ENCODE measurements around the gene SOWAHA. TPM values are rescaled to one million over a fixed set of nuclear protein-coding genes. Genes with fewer than 3 reads are reported as not detected.
A peak's percentile ranks its signal among the peaks of the same experiment; 100 is the strongest.

The SOWAHA gene
- total and polyA plus RNA-seq, 2 of the 4 experiments (the other 2 are of a cell fraction) = 0.03 TPM; not detected in 1

DNA sequence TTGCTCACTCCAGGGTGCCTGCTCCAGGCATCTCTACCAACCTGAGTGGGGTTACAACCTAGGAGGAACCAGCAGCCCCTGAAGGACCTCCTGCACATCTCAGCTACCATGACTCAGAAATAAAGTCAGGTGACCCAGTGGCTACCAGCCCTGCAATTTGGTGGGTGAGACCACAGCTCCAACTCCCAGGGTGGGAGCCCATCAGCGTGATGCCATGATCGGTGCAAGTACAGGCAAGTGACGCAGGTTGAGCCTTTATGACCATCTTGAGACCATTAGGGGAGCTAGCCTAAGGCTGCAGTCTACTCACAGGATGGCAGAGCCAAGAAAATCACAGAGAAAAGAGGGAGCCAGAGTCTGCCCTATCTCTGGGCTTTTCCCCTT lies 44.6 kb upstream of the SOWAHA start:
- Histone ChIP-seq H2AFZ (replicated peaks; ENCODE audit: low read length, poor library complexity) (no peak overlapping the region), H3K36me3 (ENCODE audit: control insufficient read depth, insufficient read depth, low read length) (peaks cover 17% of the 10 kb centered on the region), H4K8ac (ENCODE audit: low read depth in 2 of 2, low read length in 2 of 2) (peak overlapping the region in 1 of 2 experiments; percentile 23; a peak in 2 of 4 replicates), H3K79me1 (ENCODE audit: low read depth in 1 of 2, low read length in 2 of 2) (peaks cover 33 to 83% of the 10 kb centered on the region in 2 experiments), H3K14ac (replicated peaks; ENCODE audit: low read depth, low read length) (peak overlapping the region; percentile 91; the same call in 1 of the 2 replicates), H2BK15ac (ENCODE audit: low read depth, low read length) (0 out of 3 replicates have a peak overlapping the region, but pooled peaks have one; percentile 15), H3K4ac (ENCODE audit: low read depth, low read length) (peak overlapping the region; percentile 61; the same call in 1 of the 2 replicates), H4K20me1 (ENCODE audit: insufficient read depth, low read length) (peaks cover 54% of the 10 kb centered on the region), H3K27ac (ENCODE audit: insufficient read depth, low read length) (peak overlapping the region; percentile 78; the same call in 1 of the 2 replicates), H2AK9ac (replicated peaks; ENCODE audit: low read depth, low read length, poor library complexity) (peak overlapping the region; percentile 32), H3K27me3 (ENCODE audit: control insufficient read depth, insufficient read depth, low read length) (no peaks in the 10 kb centered on the region), H3K9me1 (ENCODE audit: insufficient read depth, low read length) (peaks cover 52% of the 10 kb centered on the region), H3K56ac (ENCODE audit: extremely low read depth, insufficient read depth, low read length) (no peak overlapping the region), H2BK5ac (ENCODE audit: low read depth, low read length, poor library complexity, severe bottlenecking) (no peak overlapping the region), H3K4me2 (ENCODE audit: low read depth, low read length) (no peak overlapping the region), H3K23ac (ENCODE audit: low read depth, low read length) (0 out of 2 replicates have a peak overlapping the region, but pooled peaks have one; percentile 13), H2AK5ac (ENCODE audit: low read depth, low read length) (peak overlapping the region; percentile 85), H4K5ac (ENCODE audit: low read depth, low read length) (no peak overlapping the region), H2BK20ac (ENCODE audit: low read depth, low read length) (peak overlapping the region; percentile 24; the same call in 1 of the 2 replicates), H3K9me3 (ENCODE audit: control insufficient read depth, insufficient read depth, low read length) (no peaks in the 10 kb centered on the region), H4K91ac (ENCODE audit: insufficient read depth, low read depth, low read length) (peak overlapping the region; percentile 19; the same call in 1 of the 2 replicates), H3K4me3 (ENCODE audit: insufficient read depth, low read depth, low read length) (no peak overlapping the region), H3K4me1 (ENCODE audit: control insufficient read depth, insufficient read depth, low read length) (peaks cover 25% of the 10 kb centered on the region), H2BK120ac (ENCODE audit: low read depth, low read length) (no peak overlapping the region), H3K18ac (ENCODE audit: low read depth, low read length) (no peak overlapping the region), H3K9ac (ENCODE audit: low read depth, low read length) (no peak overlapping the region)
- ATAC-seq (ENCODE audit: low read depth) (no peak), DNase-seq (no peak)
- no TSS peak for BruUV-seq (replicated peaks)
- 100% methylated on average over 1 of the region's 3 CpGs; no CpG with 5 or more reads in 1 of the 2 experiments for WGBS, 2 experiments (ENCODE audit: extremely low coverage in 2 of 2, insufficient read length in 1 of 2)
- in situ Hi-C loops (cut with MboI; ENCODE audit: low sequenced_read_pairs) (no loop called here), dilution Hi-C loops (cut with HindIII; ENCODE audit: low sequenced_read_pairs, unreplicated experiment) (no loop called here), intact Hi-C loops (cut with micrococcal nuclease) (no loop called here)
- CTCF ChIA-PET = no interaction called here
- POLR2A ChIA-PET (ENCODE audit: unreplicated experiment) = no interaction called here
- TF ChIP-seq NFE2L2 (IDR thresholded peaks at IDR 0.05; ENCODE audit: low read depth, low read length) (no peak), MXI1 (IDR thresholded peaks at IDR 0.05; ENCODE audit: borderline replicate concordance, low read depth, low read length) (no peak), MAZ (IDR thresholded peaks at IDR 0.05; ENCODE audit: borderline replicate concordance, low read depth, low read length) (no peak), RCOR1 (IDR thresholded peaks at IDR 0.05; ENCODE audit: insufficient replicate concordance, low read length) (no peak), RFX5 (IDR thresholded peaks at IDR 0.05; ENCODE audit: low read depth, low read length) (no peak), BHLHE40 (IDR thresholded peaks at IDR 0.05; ENCODE audit: low read depth, low read length) (no peak), CEBPB (IDR thresholded peaks at IDR 0.05; ENCODE audit: low read depth, low read length) (no peak)
